ENCODE measurements around the gene TRMT5. TPM values are rescaled to one million over a fixed set of nuclear protein-coding genes. Genes with fewer than 3 reads are reported as not detected.

Gene TRMT5
- total RNA-seq, 3 donors from 2014 or later (not counting 1 experiment from before 2014, with no cell fraction given): 1.7 to 2.6 (median 1.9) TPM

DNA sequence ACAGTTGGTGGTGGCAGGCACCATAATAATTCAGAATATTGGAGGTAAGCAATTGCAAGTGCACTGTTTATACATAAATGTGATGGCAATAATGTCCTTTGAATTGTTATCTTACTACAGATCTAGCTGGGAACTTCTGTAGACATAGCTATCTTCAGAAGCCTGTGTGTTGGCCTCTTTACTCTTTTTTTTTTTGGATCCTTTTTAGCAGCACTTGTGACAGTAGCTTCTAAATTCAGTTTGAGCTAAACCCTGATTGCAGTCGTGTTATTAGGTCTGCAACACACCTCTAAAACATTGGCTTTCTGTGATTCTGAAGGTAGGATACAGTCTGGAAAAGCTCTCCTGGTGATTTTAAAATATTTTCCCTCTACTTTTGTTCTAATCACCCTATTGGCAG is 38.7 kb upstream of the TRMT5 start:
- Histone ChIP-seq H3K4me3 (ENCODE audit: low read length) (no peak overlapping the region), H3K36me3 (ENCODE audit: control insufficient read depth, insufficient read depth, low read length) (no peaks in the 10 kb centered on the region), H3K4me1 (ENCODE audit: control insufficient read depth, insufficient read depth, low read length) (no peaks in the 10 kb centered on the region), H3K9me3 (ENCODE audit: control insufficient read depth, insufficient read depth, low read length) (no peaks in the 10 kb centered on the region), H3K27me3 (ENCODE audit: control insufficient read depth, insufficient read depth, low read length) (no peaks in the 10 kb centered on the region), H3K27ac (ENCODE audit: low read length) (no peak overlapping the region)
- WGBS (ENCODE audit: insufficient coverage): no CpG with 5 or more reads among the region's 1 CpG
- TF ChIP-seq CTCF (IDR thresholded peaks at IDR 0.05): no peak
- no peak overlapping the region for H3K4me3 Mint-ChIP-seq
- no peak overlapping the region for H3K27ac Mint-ChIP-seq
- intact Hi-C loops (cut with micrococcal nuclease): no loop called here
- H3K9me3 Mint-ChIP-seq: no peaks in the 10 kb centered on the region
- H3K36me3 Mint-ChIP-seq: no peaks in the 10 kb centered on the region
- H3K27me3 Mint-ChIP-seq (ENCODE audit: low read depth in 2 of 2): no peaks in the 10 kb centered on the region
- H3K4me1 Mint-ChIP-seq: no peaks in the 10 kb centered on the region
- DNase-seq (no peak), ATAC-seq (no peak)

DNA sequence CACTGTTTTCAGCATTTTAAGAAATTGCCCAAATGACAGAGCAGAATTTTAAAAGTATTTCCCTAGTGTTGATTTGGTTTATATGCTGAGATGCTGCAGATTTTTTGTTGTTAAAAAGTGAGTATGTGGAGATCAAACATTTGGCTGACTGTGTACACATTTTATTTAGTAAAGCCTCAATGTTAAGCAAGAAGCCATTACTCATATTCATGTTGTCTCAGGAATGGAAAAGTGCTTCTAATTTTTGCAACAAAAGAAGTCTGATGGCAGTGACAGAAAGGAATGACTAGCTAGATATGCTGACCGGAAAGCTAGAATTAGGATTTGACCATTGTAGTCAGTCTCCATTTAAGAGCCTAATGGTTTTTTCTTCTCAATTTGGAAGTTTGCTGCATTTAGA is 22.7 kb upstream of the TRMT5 start:
- H3K36me3 ChIP-seq (ENCODE audit: control insufficient read depth, insufficient read depth, low read length): no peaks in the 10 kb centered on the region
- Mint-ChIP-seq H3K4me1 (no peaks in the 10 kb centered on the region), H3K27ac (no peak overlapping the region), H3K36me3 (no peaks in the 10 kb centered on the region), H3K4me3 (no peak overlapping the region), H3K27me3 (ENCODE audit: low read depth in 2 of 2) (no peaks in the 10 kb centered on the region), H3K9me3 (no peaks in the 10 kb centered on the region)
- DNase-seq: no peak
- H3K27me3 ChIP-seq (ENCODE audit: control insufficient read depth, insufficient read depth, low read length): no peaks in the 10 kb centered on the region
- no peak for TF ChIP-seq CTCF (IDR thresholded peaks at IDR 0.05)
- H3K9me3 ChIP-seq (ENCODE audit: control insufficient read depth, insufficient read depth, low read length): no peaks in the 10 kb centered on the region
- no peaks in the 10 kb centered on the region for H3K4me1 ChIP-seq (ENCODE audit: control insufficient read depth, insufficient read depth, low read length)
- intact Hi-C loops (cut with micrococcal nuclease): no loop called here
- WGBS (ENCODE audit: insufficient coverage): 100% methylated on average over 1 of the region's 1 CpG
- H3K4me3 ChIP-seq (ENCODE audit: low read length): no peak overlapping the region
- ATAC-seq: no peak
- no peak overlapping the region for H3K27ac ChIP-seq (ENCODE audit: low read length)

GRCh38 chr14:60999536-60999935 is 18.7 kb upstream of the TRMT5 start:
- Mint-ChIP-seq H3K27me3 (ENCODE audit: low read depth in 2 of 2) (no peaks in the 10 kb centered on the region), H3K36me3 (no peaks in the 10 kb centered on the region), H3K4me1 (no peaks in the 10 kb centered on the region), H3K4me3 (no peak overlapping the region), H3K9me3 (no peaks in the 10 kb centered on the region), H3K27ac (no peak overlapping the region)
- DNase-seq (no peak), ATAC-seq (no peak)
- Histone ChIP-seq H3K4me3 (ENCODE audit: low read length) (no peak overlapping the region), H3K4me1 (ENCODE audit: control insufficient read depth, insufficient read depth, low read length) (no peaks in the 10 kb centered on the region), H3K27me3 (ENCODE audit: control insufficient read depth, insufficient read depth, low read length) (no peaks in the 10 kb centered on the region), H3K9me3 (ENCODE audit: control insufficient read depth, insufficient read depth, low read length) (no peaks in the 10 kb centered on the region), H3K36me3 (ENCODE audit: control insufficient read depth, insufficient read depth, low read length) (no peaks in the 10 kb centered on the region), H3K27ac (ENCODE audit: low read length) (no peak overlapping the region)
- TF ChIP-seq CTCF (IDR thresholded peaks at IDR 0.05): no peak
- intact Hi-C loops (cut with micrococcal nuclease): no loop called here
- 100% methylated on average over 1 of the region's 2 CpGs for WGBS (ENCODE audit: insufficient coverage)

- H3K9me3 ChIP-seq (ENCODE audit: control insufficient read depth, insufficient read depth, low read length): no peaks in the 10 kb centered on the region
- intact Hi-C loops (cut with micrococcal nuclease): no loop called here
- H3K9me3 Mint-ChIP-seq: no peaks in the 10 kb centered on the region
- no peaks in the 10 kb centered on the region for H3K27me3 ChIP-seq (ENCODE audit: control insufficient read depth, insufficient read depth, low read length)
- 97% methylated on average over 9 of the region's 9 CpGs for WGBS (ENCODE audit: insufficient coverage)
- no peak overlapping the region for H3K4me3 Mint-ChIP-seq
- no peak for ATAC-seq
- H3K4me1 ChIP-seq (ENCODE audit: control insufficient read depth, insufficient read depth, low read length): no peaks in the 10 kb centered on the region
- H3K36me3 ChIP-seq (ENCODE audit: control insufficient read depth, insufficient read depth, low read length): no peaks in the 10 kb centered on the region
- H3K36me3 Mint-ChIP-seq: no peaks in the 10 kb centered on the region
- no peaks in the 10 kb centered on the region for H3K27me3 Mint-ChIP-seq (ENCODE audit: low read depth in 2 of 2)
- no peak overlapping the region for H3K27ac ChIP-seq (ENCODE audit: low read length)
- DNase-seq: no peak
- no peak overlapping the region for H3K27ac Mint-ChIP-seq
- no peak for TF ChIP-seq CTCF (IDR thresholded peaks at IDR 0.05)
- no peak overlapping the region for H3K4me3 ChIP-seq (ENCODE audit: low read length)
- H3K4me1 Mint-ChIP-seq: no peaks in the 10 kb centered on the region
Observed at GRCh38 chr14:60998617-60999016, 17.7 kb upstream of the TRMT5 start.

Data from natural killer cell (primary cell).